Ishikawa (cell line): ENCODE measurements around the gene TMEM165.

Experiments
- CEBPB ChIP-seq: IDR thresholded peaks from 2 replicates; pipeline ENCODE4 v1.6.1; 2012
- CREB1 ChIP-seq: IDR thresholded peaks from 2 replicates; pipeline ENCODE4 v1.6.1; 2012; ENCODE audit warnings: low read depth
- EGR1 ChIP-seq: IDR thresholded peaks from 2 replicates; pipeline ENCODE4 v1.6.1; 2012
- EP300 ChIP-seq: IDR thresholded peaks from 2 replicates; pipeline ENCODE4 v1.6.1; 2012; ENCODE audit warnings: borderline replicate concordance
- FOXM1 ChIP-seq: IDR thresholded peaks from 2 replicates; pipeline ENCODE4 v1.6.1; 2012; ENCODE audit warnings: low read depth, borderline replicate concordance
- NFIC ChIP-seq: IDR thresholded peaks from 2 replicates; pipeline ENCODE4 v1.6.1; 2012
- RAD21 ChIP-seq: IDR thresholded peaks from 2 replicates; pipeline ENCODE4 v1.6.1; 2012; ENCODE audit warnings: low read depth
- TAF1 ChIP-seq: IDR thresholded peaks from 2 replicates; pipeline ENCODE4 v1.6.1; 2012; ENCODE audit warnings: low read depth, mild to moderate bottlenecking
- TCF12 ChIP-seq: IDR thresholded peaks from 2 replicates; pipeline ENCODE4 v1.6.1; 2012; ENCODE audit warnings: low read depth
- TEAD4 ChIP-seq: IDR thresholded peaks from 2 replicates; pipeline ENCODE4 v1.6.1; 2012
- YY1 ChIP-seq: IDR thresholded peaks from 2 replicates; pipeline ENCODE4 v1.6.1; 2012; ENCODE audit warnings: low read depth
- ZBTB7A ChIP-seq: IDR thresholded peaks from 2 replicates; pipeline ENCODE4 v1.6.1; 2012; ENCODE audit warnings: low read depth
- TF ChIP-seq, protein P1 (sequence below): IDR thresholded peaks from 2 replicates; pipeline ENCODE4 v1.6.1; 2012
- TF ChIP-seq, protein P2 (sequence below): IDR thresholded peaks from 2 replicates; pipeline ENCODE4 v1.6.1; 2012; ENCODE audit warnings: low read depth, mild to moderate bottlenecking
- TF ChIP-seq, protein P3 (sequence below): IDR thresholded peaks from 2 replicates; pipeline ENCODE4 v1.6.1; 2012

Gene TMEM165

GRCh38 chr4:55397520-55398321, 2.0 kb downstream of the TMEM165 start:
- TF ChIP-seq TAF1 = no peak

DNA sequence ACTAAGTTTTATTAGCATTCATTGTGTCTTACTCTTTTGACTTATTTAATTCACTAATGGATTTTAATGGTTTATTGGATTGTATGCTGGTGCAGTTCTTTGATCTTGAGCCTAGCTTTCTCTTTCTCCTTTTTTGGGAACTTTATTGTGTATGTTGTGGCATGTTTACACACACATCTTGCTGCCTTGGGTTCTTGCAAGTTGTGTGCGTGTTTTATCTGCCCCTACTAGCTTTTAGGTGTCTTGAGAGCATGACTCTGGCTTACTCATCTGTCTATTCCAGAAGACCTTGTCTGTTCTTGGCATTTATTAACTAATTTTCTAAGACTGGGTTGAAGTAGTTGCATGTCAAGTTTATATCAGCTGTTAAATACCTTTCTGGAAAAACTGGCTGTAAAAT, 2.7 kb downstream of the TMEM165 start:
- TF ChIP-seq CEBPB (no peak), EGR1 (no peak), EP300 (no peak), CREB1 (no peak), YY1 (no peak), TEAD4 (no peak), TAF1 (no peak), RAD21 (no peak), TCF12 (no peak)
- TF ChIP-seq, protein P1, sequence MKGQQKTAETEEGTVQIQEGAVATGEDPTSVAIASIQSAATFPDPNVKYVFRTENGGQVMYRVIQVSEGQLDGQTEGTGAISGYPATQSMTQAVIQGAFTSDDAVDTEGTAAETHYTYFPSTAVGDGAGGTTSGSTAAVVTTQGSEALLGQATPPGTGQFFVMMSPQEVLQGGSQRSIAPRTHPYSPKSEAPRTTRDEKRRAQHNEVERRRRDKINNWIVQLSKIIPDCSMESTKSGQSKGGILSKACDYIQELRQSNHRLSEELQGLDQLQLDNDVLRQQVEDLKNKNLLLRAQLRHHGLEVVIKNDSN = no peak
- TF ChIP-seq, protein P2, sequence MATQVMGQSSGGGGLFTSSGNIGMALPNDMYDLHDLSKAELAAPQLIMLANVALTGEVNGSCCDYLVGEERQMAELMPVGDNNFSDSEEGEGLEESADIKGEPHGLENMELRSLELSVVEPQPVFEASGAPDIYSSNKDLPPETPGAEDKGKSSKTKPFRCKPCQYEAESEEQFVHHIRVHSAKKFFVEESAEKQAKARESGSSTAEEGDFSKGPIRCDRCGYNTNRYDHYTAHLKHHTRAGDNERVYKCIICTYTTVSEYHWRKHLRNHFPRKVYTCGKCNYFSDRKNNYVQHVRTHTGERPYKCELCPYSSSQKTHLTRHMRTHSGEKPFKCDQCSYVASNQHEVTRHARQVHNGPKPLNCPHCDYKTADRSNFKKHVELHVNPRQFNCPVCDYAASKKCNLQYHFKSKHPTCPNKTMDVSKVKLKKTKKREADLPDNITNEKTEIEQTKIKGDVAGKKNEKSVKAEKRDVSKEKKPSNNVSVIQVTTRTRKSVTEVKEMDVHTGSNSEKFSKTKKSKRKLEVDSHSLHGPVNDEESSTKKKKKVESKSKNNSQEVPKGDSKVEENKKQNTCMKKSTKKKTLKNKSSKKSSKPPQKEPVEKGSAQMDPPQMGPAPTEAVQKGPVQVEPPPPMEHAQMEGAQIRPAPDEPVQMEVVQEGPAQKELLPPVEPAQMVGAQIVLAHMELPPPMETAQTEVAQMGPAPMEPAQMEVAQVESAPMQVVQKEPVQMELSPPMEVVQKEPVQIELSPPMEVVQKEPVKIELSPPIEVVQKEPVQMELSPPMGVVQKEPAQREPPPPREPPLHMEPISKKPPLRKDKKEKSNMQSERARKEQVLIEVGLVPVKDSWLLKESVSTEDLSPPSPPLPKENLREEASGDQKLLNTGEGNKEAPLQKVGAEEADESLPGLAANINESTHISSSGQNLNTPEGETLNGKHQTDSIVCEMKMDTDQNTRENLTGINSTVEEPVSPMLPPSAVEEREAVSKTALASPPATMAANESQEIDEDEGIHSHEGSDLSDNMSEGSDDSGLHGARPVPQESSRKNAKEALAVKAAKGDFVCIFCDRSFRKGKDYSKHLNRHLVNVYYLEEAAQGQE = no peak
- TF ChIP-seq, protein P3, sequence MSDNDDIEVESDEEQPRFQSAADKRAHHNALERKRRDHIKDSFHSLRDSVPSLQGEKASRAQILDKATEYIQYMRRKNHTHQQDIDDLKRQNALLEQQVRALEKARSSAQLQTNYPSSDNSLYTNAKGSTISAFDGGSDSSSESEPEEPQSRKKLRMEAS = no peak

GRCh38 chr4:55398966-55399365, 3.2 kb downstream of the TMEM165 start:
- TF ChIP-seq TEAD4 = no peak
- no peak for TF ChIP-seq TCF12
- TF ChIP-seq, protein P3 = no peak
- TF ChIP-seq RAD21 = no peak
- TF ChIP-seq CEBPB = no peak
- no peak for TF ChIP-seq NFIC
- TF ChIP-seq, protein P2 = no peak
- TF ChIP-seq CREB1 = no peak
- TF ChIP-seq FOXM1 = no peak
- TF ChIP-seq EP300 = no peak
- TF ChIP-seq EGR1 = no peak
- no peak for TF ChIP-seq ZBTB7A
- TF ChIP-seq, protein P1 = no peak
- no peak for TF ChIP-seq TAF1
- TF ChIP-seq YY1 = no peak

- no peak for TF ChIP-seq TEAD4
- TF ChIP-seq YY1 = no peak
- no peak for TF ChIP-seq NFIC
- no peak for TF ChIP-seq FOXM1
- TF ChIP-seq CREB1 = no peak
- no peak for TF ChIP-seq TCF12
- TF ChIP-seq EP300 = no peak
- no peak for TF ChIP-seq TAF1
- TF ChIP-seq, protein P1 = no peak
- no peak for TF ChIP-seq RAD21
- TF ChIP-seq, protein P2 = no peak
- no peak for TF ChIP-seq CEBPB
- TF ChIP-seq, protein P3 = no peak
- TF ChIP-seq EGR1 = no peak
- no peak for TF ChIP-seq ZBTB7A
These were observed 3.8 kb downstream of the TMEM165 start for GRCh38 chr4:55399581-55399980.
